ENCODE data around the gene ATRNL1.
"Not testable (repeated sequence)": the region's sequence is repeated elsewhere in the genome, so short reads cannot be mapped to it uniquely, and the experiment has no call there.

- TF ChIP-seq CTCF (conservative IDR thresholded peaks at IDR 0.05; ENCODE audit: low read length); EZH2phosphoT487 (IDR thresholded peaks at IDR 0.05; ENCODE audit: borderline replicate concordance, low read depth, low read length): not testable (repeated sequence)
These were observed 735.0 kb downstream of the ATRNL1 start for GRCh38 chr10:115828182-115828581.
